Adrenal gland (tissue), 5 donors: ENCODE measurements around the gene ATP6V0A4.

Experiments
- CTCF ChIP-seq, 6 experiments: fragments of 450-650 bp in 4 of 6; fragments of 200-600 bp in 2 of 6; sonication (generic) in 1 of 6; IDR thresholded peaks; 1 replicate in 5 of 6; 2 replicates in 1 of 6; pipeline versions ENCODE4 v1.5.1 to v1.8.0; 2016 to 2021; ENCODE audit warnings: antibody characterized with exemption in 6 of 6, mild to moderate bottlenecking in 2 of 6, moderate library complexity in 1 of 6
- POLR2A ChIP-seq, 2 donors: fragments of 450-650 bp; IDR thresholded peaks; one replicate each; pipeline ENCODE4 v1.6.1; 2017; ENCODE audit warnings: antibody characterized with exemption in 2 of 2, mild to moderate bottlenecking in 2 of 2, moderate library complexity in 1 of 2
- donor health status: DM: no; HTN: no; CAD: no.

- TF ChIP-seq POLR2A (IDR thresholded peaks at IDR 0.05) (no peak), CTCF (IDR thresholded peaks at IDR 0.05) (no peak)
These were observed 31.3 kb upstream of the ATP6V0A4 start for GRCh38 chr7:138829335-138829734.
